Activated T-helper 17 cell treated with anti-CD3 and anti-CD28 coated beads, Interleukin-2, amount 50 U/mL, for 72 hours (primary cell): Measurements from ENCODE around the gene LHX3. TPM values are rescaled to one million over a fixed set of nuclear protein-coding genes. Genes with fewer than 3 reads are reported as not detected.

Experiments
- ATAC-seq: fragments of 150-1000 bp; cut with Tn5 transposase; replicated peaks from 2 replicates; pipeline ENCODE4 v1.10.0; 2021; ENCODE audit warnings: mild to moderate bottlenecking, moderate library complexity
- H3K27ac Mint-ChIP-seq: one replicate; pipeline ENCODE4 v1.8.0; 2022; ENCODE audit warnings: mixed read lengths
- H3K27me3 Mint-ChIP-seq: one replicate; pipeline ENCODE4 v1.8.0; 2022; ENCODE audit warnings: mixed read lengths
- H3K36me3 Mint-ChIP-seq: one replicate; pipeline ENCODE4 v1.8.0; 2022; ENCODE audit warnings: low read depth, mild to moderate bottlenecking, mixed read lengths
- H3K4me1 Mint-ChIP-seq: one replicate; pipeline ENCODE4 v1.8.0; 2022; ENCODE audit warnings: mixed read lengths
- H3K4me3 Mint-ChIP-seq: one replicate; pipeline ENCODE4 v1.8.0; 2022; ENCODE audit warnings: mild to moderate bottlenecking, mixed read lengths
- H3K9me3 Mint-ChIP-seq: one replicate; pipeline ENCODE4 v1.8.0; 2022; ENCODE audit warnings: mixed read lengths
- total RNA-seq, 2 donors: library from RNA; stranded (reverse); gene quantifications; one replicate each; pipeline ENCODE4 v1.2.3, GENCODE V29; 2022

The LHX3 gene
- total RNA-seq, 2 donors from 2014 or later, result 0.16 TPM; not detected in 1

DNA sequence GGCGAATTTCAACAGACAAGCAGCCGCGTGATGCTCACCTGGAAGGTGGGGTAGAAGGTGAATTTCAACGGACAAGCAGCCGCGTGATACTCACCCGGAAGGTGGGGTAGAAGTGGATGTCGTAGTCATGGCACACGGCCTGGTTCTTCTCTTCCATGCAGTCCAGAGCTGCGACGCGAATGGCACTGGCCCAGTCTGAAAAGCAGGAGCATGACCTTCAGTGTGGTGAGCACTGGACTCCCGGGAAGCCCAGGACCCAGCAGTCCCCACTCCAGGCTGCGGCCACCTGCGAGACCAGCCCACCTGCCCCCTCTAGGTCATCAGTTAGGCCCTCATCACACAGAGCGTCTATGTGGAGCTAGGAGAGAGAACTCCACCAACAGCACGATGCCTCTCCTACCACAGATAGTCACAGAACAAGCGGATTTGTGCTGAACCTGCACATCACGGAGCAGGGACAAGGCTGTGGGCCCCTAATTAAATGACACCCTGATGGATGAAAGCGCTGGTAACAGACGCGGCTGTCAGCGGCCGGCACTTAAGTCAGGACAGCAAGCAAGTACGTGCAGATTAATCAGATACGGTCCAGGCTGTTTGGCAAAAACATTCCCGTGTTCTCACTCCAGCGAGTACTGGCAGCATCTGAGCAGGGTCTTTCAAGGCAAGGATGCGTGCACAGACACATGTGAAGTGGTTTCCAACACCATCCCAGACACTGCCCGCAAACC lies 21.9 kb upstream of the LHX3 start:
- H3K4me1 Mint-ChIP-seq, result peaks cover 18% of the 10 kb centered on the region
- peaks cover 68% of the 10 kb centered on the region for H3K36me3 Mint-ChIP-seq
- H3K4me3 Mint-ChIP-seq, result no peak overlapping the region
- no peaks in the 10 kb centered on the region for H3K27me3 Mint-ChIP-seq
- no peaks in the 10 kb centered on the region for H3K9me3 Mint-ChIP-seq
- H3K27ac Mint-ChIP-seq, result no peak overlapping the region
- no peak for ATAC-seq

DNA sequence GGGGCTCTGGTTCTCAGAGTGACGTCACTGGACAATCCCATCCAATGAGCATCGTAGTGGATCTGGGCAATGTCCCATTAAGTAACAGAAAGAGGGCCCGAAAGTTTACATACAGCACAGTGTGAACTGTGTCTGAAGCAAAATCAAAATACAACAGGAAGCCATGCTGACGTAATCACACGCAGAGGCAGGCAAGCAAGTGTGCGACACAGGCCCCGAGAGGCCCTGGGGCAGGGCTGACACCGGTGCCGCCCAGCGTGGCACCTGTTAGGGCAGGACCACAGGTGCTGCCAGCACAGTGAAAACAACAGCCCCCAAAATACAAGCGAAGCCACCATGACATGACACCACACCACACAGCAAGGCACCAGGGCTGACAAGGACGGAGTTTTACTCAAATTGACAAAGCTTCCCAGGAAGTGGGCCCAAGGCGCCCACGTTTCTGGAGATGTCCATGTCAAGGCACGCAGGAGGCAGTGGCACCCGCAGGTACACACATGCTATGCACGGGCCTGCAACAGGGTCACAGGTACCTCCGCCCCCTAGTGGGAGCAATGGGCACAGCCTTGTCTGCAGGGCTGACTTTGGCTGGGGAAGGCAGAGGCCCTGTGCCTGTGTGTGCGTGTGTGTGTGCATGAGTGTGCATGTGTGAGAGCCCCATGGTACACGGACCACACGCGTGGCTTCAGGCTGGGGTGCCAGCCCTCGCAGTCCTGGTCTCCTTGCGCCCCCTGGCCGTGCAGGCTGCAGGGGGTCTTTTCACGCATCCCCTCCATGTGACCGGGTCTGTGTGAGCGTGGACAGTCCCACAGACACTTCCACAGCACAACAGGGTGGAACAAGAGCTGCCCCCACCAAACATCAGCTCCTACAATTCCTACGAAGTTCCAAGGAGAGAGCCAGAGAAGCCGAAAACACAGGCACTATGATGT lies 21.1 kb upstream of the LHX3 start:
- Mint-ChIP-seq H3K4me1 (peaks cover 18% of the 10 kb centered on the region), H3K27ac (peak overlapping the region; percentile 55), H3K36me3 (peaks cover 68% of the 10 kb centered on the region), H3K9me3 (no peaks in the 10 kb centered on the region), H3K4me3 (peak overlapping the region; percentile 62), H3K27me3 (no peaks in the 10 kb centered on the region)
- peak; percentile 69 for ATAC-seq

DNA sequence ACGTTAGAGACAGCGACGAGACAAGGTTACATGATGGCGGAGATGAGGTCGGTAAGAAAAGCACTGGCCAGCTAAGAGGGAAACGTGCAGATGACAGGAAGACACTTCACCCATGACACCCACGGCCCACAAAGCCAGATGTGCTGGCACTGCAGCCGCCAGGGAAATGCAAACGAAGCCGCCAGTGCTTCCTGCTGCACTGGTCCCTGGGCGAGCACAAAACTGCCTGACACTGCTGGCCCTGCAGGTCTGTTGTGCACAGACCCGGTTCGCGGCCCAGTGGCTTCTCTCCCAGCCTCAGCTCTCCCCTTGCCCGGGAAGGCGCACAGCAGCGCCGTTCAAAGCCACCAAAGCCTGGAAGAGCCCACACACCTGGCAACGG lies 20.4 kb upstream of the LHX3 start:
- no peaks in the 10 kb centered on the region for H3K27me3 Mint-ChIP-seq
- H3K36me3 Mint-ChIP-seq, result peaks cover 72% of the 10 kb centered on the region
- H3K4me3 Mint-ChIP-seq, result peak overlapping the region; percentile 62
- peak overlapping the region; percentile 55 for H3K27ac Mint-ChIP-seq
- peaks cover 23% of the 10 kb centered on the region for H3K4me1 Mint-ChIP-seq
- H3K9me3 Mint-ChIP-seq, result no peaks in the 10 kb centered on the region
- ATAC-seq, result peak; percentile 39

DNA sequence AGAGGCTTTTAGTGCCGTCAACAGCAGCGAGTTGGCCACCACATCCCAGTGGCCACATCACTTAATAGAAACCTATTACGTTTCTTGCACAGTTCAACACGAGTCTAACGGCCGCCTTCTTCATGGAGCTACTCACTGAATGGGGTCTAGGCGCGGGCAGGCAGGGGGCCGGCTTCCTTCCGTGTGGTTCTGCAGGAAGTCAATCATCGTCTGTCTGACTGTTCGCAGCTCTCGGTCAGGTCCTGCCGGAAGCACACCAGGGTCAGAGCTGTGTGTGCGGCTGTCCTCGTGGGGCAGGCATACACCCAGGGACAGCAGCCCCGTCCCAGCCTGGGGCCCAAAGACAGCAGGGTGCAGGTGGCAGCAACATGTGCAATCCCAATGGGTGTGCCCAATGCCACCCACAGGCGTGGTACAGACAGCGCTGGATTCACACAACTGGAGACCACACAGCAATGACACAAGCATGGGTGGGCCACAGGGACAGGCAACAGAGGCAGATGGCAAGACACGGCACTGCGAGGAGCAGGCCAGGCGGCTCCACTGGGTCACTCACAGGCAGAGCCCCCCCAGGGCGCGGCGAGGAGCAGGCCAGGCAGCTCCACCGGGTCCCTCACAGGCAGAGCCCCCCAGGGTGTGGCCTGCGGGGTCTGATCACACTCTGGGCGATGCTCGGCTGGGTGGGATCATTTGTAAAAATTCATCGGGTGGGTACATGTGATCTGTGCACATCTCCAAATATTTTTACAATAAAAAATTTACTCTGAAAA lies 19.1 kb upstream of the LHX3 start:
- Mint-ChIP-seq H3K4me3 (no peak overlapping the region), H3K27ac (no peak overlapping the region), H3K9me3 (no peaks in the 10 kb centered on the region), H3K36me3 (peaks cover 85% of the 10 kb centered on the region), H3K27me3 (no peaks in the 10 kb centered on the region), H3K4me1 (peaks cover 24% of the 10 kb centered on the region)
- ATAC-seq, result no peak

GRCh38 chr9:136222906-136223285 lies 18.0 kb upstream of the LHX3 start:
- Mint-ChIP-seq H3K36me3 (peaks cover 89% of the 10 kb centered on the region), H3K4me1 (peaks cover 14% of the 10 kb centered on the region), H3K9me3 (no peaks in the 10 kb centered on the region), H3K27ac (no peak overlapping the region), H3K27me3 (no peaks in the 10 kb centered on the region), H3K4me3 (no peak overlapping the region)
- no peak for ATAC-seq

DNA sequence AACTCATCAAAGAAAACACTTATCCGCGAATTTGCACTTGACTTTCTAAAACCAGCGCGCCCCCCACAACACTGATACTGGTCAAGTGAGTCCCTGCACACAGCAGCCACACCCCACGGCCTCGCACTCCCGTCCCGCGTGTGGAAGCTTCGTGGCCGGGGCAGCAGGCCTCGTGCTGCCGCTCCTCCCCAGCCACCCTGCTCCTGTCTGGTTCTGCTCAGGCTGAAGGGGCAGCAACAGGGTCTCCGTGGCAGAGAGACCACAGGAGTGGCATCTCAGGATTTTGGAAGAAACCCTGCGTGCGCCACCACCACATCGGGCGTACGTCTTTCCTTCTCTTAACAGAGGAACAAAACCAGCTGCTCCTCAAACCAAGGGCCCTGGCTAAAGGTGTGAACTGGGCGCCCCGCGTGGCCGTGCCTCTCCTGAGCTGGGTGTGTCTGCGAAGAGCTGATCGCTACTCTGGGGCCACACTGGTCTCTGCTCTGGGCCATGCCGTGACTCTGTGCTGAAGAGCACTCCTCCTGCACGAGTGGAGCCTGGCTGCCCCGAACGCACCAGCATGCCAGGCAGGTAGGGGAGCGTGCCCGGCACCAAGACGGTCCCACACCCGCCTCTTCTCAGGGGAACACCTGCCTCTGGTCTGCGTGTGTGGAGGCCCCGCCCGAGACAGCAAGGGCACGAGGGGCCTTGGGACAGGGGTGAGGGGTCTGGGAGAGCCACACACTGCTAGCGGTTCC lies 17.4 kb upstream of the LHX3 start:
- no peak overlapping the region for H3K4me3 Mint-ChIP-seq
- no peak for ATAC-seq
- no peak overlapping the region for H3K27ac Mint-ChIP-seq
- H3K9me3 Mint-ChIP-seq, result no peaks in the 10 kb centered on the region
- no peaks in the 10 kb centered on the region for H3K27me3 Mint-ChIP-seq
- peaks cover 12% of the 10 kb centered on the region for H3K4me1 Mint-ChIP-seq
- peaks cover 90% of the 10 kb centered on the region for H3K36me3 Mint-ChIP-seq

DNA sequence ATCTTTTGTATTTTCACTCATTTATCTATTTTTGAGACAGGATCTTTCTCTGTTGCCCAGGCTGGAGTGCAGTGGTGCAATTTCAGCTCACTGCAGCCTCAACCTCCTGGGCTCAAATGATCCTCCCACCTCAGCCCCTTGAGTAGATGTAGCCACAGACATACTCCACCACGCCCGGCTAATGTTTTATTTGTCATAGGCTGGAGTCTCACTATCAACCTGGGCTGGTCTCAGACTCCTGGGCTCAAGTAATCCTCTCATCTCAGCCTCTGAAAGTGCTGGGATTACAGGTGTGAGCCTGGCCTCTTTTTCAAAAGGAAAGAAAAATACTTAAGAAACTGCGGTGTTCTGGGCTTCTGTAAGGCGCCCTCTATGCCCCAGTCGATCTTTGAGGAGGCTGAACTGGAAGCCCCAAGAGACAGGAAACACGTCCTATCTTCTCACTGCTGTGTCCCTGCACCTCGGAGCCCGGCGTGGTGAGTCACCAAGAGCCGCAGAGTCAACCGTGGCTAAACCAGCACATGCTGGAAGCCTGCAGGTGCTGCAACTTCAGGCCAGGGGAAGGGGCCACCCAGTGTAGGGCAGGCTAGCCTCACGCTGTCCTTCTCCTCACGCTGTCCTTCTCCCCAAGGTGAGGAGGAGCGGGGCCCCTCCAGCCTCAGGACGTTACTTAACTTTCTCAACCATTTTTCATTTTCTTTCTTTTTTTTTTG lies 15.2 kb upstream of the LHX3 start:
- Mint-ChIP-seq H3K27me3 (no peaks in the 10 kb centered on the region), H3K4me1 (peaks cover 11% of the 10 kb centered on the region), H3K9me3 (no peaks in the 10 kb centered on the region), H3K4me3 (peak overlapping the region; percentile 25), H3K36me3 (peaks cover 94% of the 10 kb centered on the region), H3K27ac (peak overlapping the region; percentile 43)
- peak; percentile 92 for ATAC-seq

- ATAC-seq, result no peak
- H3K9me3 Mint-ChIP-seq, result no peaks in the 10 kb centered on the region
- peaks cover 6% of the 10 kb centered on the region for H3K4me1 Mint-ChIP-seq
- H3K27me3 Mint-ChIP-seq, result no peaks in the 10 kb centered on the region
- no peak overlapping the region for H3K27ac Mint-ChIP-seq
- H3K4me3 Mint-ChIP-seq, result no peak overlapping the region
- peaks cover 96% of the 10 kb centered on the region for H3K36me3 Mint-ChIP-seq
Measured at GRCh38 chr9:136219276-136219675, 14.3 kb upstream of the LHX3 start.

DNA sequence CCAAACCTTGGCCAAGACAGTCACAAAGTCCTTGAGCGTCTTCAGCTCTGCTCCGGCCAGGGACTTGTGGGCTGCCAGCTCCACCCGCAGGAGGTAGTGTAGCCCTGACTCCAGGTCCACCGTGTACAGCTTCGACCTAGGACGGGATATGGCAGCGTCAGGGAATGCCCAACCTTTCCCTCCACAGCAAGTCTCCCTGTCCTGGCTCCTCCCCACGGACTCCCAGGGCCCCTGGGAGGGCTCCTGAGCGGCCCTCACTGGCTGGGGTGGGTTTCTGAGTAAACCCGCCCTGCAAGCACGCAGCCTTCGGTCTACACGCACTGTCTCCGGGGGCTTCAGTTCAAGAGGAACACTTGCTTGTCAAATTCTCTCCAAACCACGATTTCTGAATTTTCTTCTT lies 13.7 kb upstream of the LHX3 start:
- Mint-ChIP-seq H3K36me3 (peaks cover 96% of the 10 kb centered on the region), H3K4me3 (no peak overlapping the region), H3K27me3 (no peaks in the 10 kb centered on the region), H3K27ac (no peak overlapping the region), H3K9me3 (no peaks in the 10 kb centered on the region), H3K4me1 (peaks cover 6% of the 10 kb centered on the region)
- ATAC-seq, result no peak

DNA sequence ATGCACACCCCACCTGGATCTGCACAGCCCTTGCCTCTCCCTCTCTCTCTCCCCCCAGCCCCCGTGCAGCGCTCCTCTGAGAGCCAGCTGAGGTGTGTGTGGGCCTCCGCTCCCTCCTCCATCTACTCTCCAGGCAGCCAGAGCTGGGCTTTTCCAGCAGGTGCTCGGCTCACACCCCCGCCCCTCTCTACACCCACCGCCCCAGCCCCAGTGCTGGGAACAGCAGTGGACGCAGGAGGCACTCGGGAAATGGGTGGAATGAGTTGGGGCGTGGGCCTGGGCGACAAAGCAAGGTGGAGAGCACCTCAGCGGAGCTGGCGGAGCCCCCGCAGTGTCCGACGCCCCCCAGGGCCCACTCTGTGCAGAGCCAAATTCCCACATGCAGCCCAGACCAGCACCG lies 13.3 kb upstream of the LHX3 start:
- no peak overlapping the region for H3K4me3 Mint-ChIP-seq
- no peaks in the 10 kb centered on the region for H3K27me3 Mint-ChIP-seq

DNA sequence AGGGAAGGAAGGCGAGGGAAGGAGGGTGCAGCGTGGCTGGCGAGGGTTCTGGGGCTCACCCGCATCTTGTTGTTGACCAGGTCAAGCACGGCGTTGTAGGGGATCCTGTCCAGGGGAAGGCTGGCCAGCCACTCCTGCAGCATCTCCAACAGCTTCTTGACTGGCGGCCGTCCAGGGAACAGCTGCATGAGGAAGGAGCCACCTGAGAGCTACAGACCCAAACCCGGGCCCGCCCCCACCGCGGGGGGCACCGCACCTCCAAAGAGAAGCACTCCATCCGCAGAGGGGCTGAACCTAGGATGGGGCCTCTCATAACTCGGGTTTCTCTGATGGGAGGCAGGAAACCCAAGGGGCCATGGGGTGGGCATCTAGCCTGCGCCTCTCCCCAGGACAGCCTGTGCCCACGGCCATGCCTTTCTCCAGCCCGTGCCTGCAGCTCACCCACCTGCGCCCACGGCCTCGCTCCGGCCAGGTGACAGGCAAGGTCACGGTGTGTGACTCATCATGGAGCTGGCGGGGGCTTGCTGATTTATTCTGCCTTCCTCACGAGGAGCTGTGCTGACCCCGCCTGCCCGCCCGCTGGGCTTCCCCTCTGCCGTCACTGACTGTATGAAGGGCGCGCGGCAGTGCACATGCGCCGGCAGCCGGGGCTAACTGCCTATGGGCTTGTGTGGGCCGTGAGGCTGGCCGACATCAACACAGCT lies 11.8 kb upstream of the LHX3 start:
- ATAC-seq, result no peak
- Mint-ChIP-seq H3K9me3 (no peaks in the 10 kb centered on the region), H3K4me1 (peaks cover 6% of the 10 kb centered on the region), H3K4me3 (no peak overlapping the region), H3K36me3 (peaks cover 96% of the 10 kb centered on the region), H3K27me3 (no peaks in the 10 kb centered on the region), H3K27ac (no peak overlapping the region)

More for the DNA sequence above, 13.3 kb upstream of the LHX3 start:
- H3K36me3 Mint-ChIP-seq, result peaks cover 96% of the 10 kb centered on the region
- peaks cover 6% of the 10 kb centered on the region for H3K4me1 Mint-ChIP-seq
- no peak overlapping the region for H3K27ac Mint-ChIP-seq
- ATAC-seq, result no peak
- no peaks in the 10 kb centered on the region for H3K9me3 Mint-ChIP-seq

DNA sequence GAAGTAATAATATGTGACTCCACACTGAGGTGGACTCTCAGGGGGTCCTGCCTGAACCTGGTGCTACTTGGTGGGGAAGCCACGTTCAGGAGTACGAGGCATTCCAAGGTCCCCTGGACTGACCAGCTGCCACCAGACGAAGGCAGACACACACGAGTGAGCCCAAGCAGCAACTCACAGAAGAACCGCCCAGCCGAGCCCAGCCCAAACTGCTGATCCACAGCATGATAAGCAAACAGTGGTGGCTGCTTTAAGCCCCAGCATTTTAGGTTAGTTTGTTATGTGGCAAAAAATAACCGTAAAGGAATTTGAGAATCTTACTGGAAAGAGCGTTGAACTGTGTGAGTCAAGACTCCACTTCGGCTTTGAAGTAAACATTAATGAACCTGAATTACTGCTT lies 8.8 kb upstream of the LHX3 start:
- Mint-ChIP-seq H3K36me3 (peaks cover 81% of the 10 kb centered on the region), H3K4me1 (no peaks in the 10 kb centered on the region), H3K9me3 (no peaks in the 10 kb centered on the region), H3K4me3 (no peak overlapping the region), H3K27me3 (no peaks in the 10 kb centered on the region), H3K27ac (no peak overlapping the region)
- no peak for ATAC-seq

DNA sequence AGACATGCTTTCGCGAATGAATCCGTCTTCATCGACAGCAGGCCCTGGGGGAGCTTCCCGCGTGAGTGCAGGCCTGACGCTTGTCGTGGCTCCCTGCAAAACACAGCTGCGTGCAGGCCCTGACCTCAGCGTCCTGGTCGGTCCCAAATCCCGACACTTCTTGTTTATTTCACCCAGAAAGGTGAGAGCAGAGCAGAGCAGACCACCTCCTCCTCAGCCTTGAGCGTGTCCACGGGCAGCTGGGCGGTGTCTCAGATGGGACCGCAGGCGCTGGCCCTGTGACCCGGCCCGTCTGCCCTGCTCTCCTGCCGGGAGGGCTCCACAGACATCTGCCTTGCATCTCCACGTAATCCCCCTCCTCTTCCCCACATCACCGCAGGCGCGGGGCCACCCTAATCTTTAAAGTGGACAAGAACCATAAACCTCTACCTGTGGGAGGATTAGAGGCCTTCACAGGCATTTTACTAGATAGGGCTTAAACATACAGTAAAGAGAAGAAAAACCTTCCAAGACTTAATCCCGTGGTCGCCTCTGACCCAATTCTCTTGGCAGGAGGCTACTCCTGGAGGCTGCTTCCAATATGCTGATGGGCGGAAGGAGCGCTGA lies 7.5 kb upstream of the LHX3 start:
- H3K27me3 Mint-ChIP-seq, result no peaks in the 10 kb centered on the region
- no peak overlapping the region for H3K4me3 Mint-ChIP-seq
- H3K4me1 Mint-ChIP-seq, result no peaks in the 10 kb centered on the region
- no peaks in the 10 kb centered on the region for H3K9me3 Mint-ChIP-seq
- no peak for ATAC-seq
- H3K36me3 Mint-ChIP-seq, result peaks cover 78% of the 10 kb centered on the region
- H3K27ac Mint-ChIP-seq, result no peak overlapping the region
